OCI-LY7 (cell line): ENCODE measurements around the gene NAA60. TPM values are rescaled to one million over a fixed set of nuclear protein-coding genes. Genes with fewer than 3 reads are reported as not detected.
A peak's percentile ranks its signal among the peaks of the same experiment; 100 is the strongest.
"Not testable (repeated sequence)": the region's sequence is repeated elsewhere in the genome, so short reads cannot be mapped to it uniquely, and the experiment has no call there.

ENCODE experiments used
- BruUV-seq: library from RNA; stranded (reverse); fragments of 400-500 nt; replicated peaks from 2 replicates; lab custom pipeline; 2021; lab: Mats Ljungman, UMichigan
- CTCF ChIA-PET: fragments of 300-600 bp; sonication (Branson Sonifier 250); formaldehyde crosslinking; loops from one replicate; lab custom pipeline; 2022; ENCODE audit warnings: antibody characterized with exemption; ENCODE audit not compliant: unreplicated experiment; lab: Charles Lee
- POLR2A ChIA-PET: fragments of 300-600 bp; sonication (Branson Sonifier 250); formaldehyde crosslinking; loops from one replicate; lab custom pipeline; 2022; ENCODE audit warnings: antibody characterized with exemption; lab: Charles Lee
- DNase-seq: peaks from one replicate; pipeline ENCODE4 v3.0.0-alpha.2; 2015; ENCODE audit warnings: low spot score
- H2AFZ ChIP-seq: fragments of 200-600 bp; sonication (generic), shearing (Covaris generic); 2 replicates; pipeline ENCODE4 v1.6.1; 2014; ENCODE audit warnings: mild to moderate bottlenecking, antibody characterized with exemption, low read length, moderate library complexity
- H3K27ac ChIP-seq: fragments of 200-600 bp; sonication (generic); 2 replicates; pipeline ENCODE4 v1.5.1; 2014; ENCODE audit warnings: mixed run types, low read depth, mild to moderate bottlenecking, moderate library complexity, low read length, inconsistent platforms; ENCODE audit not compliant: poor library complexity, severe bottlenecking
- H3K36me3 ChIP-seq: fragments of 200-600 bp; sonication (generic); 2 replicates; pipeline ENCODE4 v1.6.1; 2014; ENCODE audit warnings: mild to moderate bottlenecking, antibody characterized with exemption, low read length, moderate library complexity, mixed read lengths; ENCODE audit not compliant: insufficient read depth
- H3K4me1 ChIP-seq: fragments of 200-600 bp; sonication (generic); 2 replicates; pipeline ENCODE4 v1.5.1; 2014; ENCODE audit warnings: mild to moderate bottlenecking, low read length; ENCODE audit not compliant: insufficient read depth, poor library complexity, severe bottlenecking
- H3K4me2 ChIP-seq: fragments of 200-600 bp; sonication (generic); 2 replicates; pipeline ENCODE4 v1.6.1; 2014; ENCODE audit warnings: mild to moderate bottlenecking, low read length
- H3K4me3 ChIP-seq: fragments of 200-600 bp; sonication (generic); 2 replicates; pipeline ENCODE4 v1.5.1; 2014; ENCODE audit warnings: mild to moderate bottlenecking, low read depth, low read length; ENCODE audit not compliant: poor library complexity, severe bottlenecking
- H3K79me2 ChIP-seq: fragments of 200-600 bp; sonication (generic); 2 replicates; pipeline ENCODE4 v1.6.1; 2016; ENCODE audit warnings: low read depth, mild to moderate bottlenecking, low read length, moderate library complexity, mixed read lengths; ENCODE audit not compliant: insufficient read depth
- H3K9me2 ChIP-seq: fragments of 200-600 bp; sonication (generic); 2 replicates; pipeline ENCODE4 v1.6.1; 2016; ENCODE audit warnings: mild to moderate bottlenecking, low read length, mixed read lengths; ENCODE audit not compliant: insufficient read depth
- H3K9me3 ChIP-seq: fragments of 200-600 bp; sonication (generic); 2 replicates; pipeline ENCODE4 v1.6.1; 2014; ENCODE audit warnings: mild to moderate bottlenecking, mixed run types, low read length, mixed read lengths
- H4K20me1 ChIP-seq: fragments of 200-600 bp; sonication (generic); 2 replicates; pipeline ENCODE4 v1.6.1; 2014; ENCODE audit warnings: mild to moderate bottlenecking, antibody characterized with exemption, low read length, moderate library complexity, mixed read lengths; ENCODE audit not compliant: insufficient read depth
- EZH2phosphoT487 ChIP-seq: fragments of 200-600 bp; sonication (generic); IDR thresholded peaks from 2 replicates; pipeline ENCODE4 v1.6.1; 2018; ENCODE audit warnings: low read depth, borderline replicate concordance, mild to moderate bottlenecking, mixed run types, antibody characterized with exemption, low read length, moderate library complexity, mixed read lengths
- intact Hi-C: fragments of 100-400 bp; cut with micrococcal nuclease; formaldehyde crosslinking; loops from one replicate; pipeline ENCODE4 v1.10.0; 2022; ENCODE audit not compliant: unreplicated experiment
- total RNA-seq, 2 experiments: library from RNA; depleted of rRNA in 1 of 2; stranded (reverse); fragments of >200 nt in 1 of 2; shearing (Covaris generic) in 1 of 2; gene quantifications; 2 replicates each; pipeline ENCODE4 v1.2.3, GENCODE V29; 2014 to 2022
- TF ChIP-seq, protein P1 (sequence below): fragments of 200-600 bp; sonication (generic); conservative IDR thresholded peaks from 2 replicates; pipeline ENCODE4 v1.5.1; 2014; ENCODE audit warnings: mild to moderate bottlenecking, antibody characterized with exemption, low read length, moderate library complexity, mixed read lengths

The NAA60 gene
- total RNA-seq, 2 experiments from 2014 or later = 24.8 to 40.1 TPM

- Histone ChIP-seq H3K9me2 (no peaks in the 10 kb centered on the region), H2AFZ (no peak overlapping the region), H4K20me1 (no peaks in the 10 kb centered on the region), H3K4me3 (no peak overlapping the region), H3K4me2 (0 out of 2 replicates have a peak overlapping the region, but pooled peaks have one; percentile 29), H3K4me1 (peaks cover 33% of the 10 kb centered on the region), H3K27ac (no peak overlapping the region), H3K36me3 (peaks cover 12% of the 10 kb centered on the region; the same call in 1 of the 2 replicates), H3K79me2 (no peaks in the 10 kb centered on the region), H3K9me3 (no peaks in the 10 kb centered on the region)
- no peak for DNase-seq
- intact Hi-C loops = loop anchor here (2.0 to 5.0 kb wide), 3 partner anchors 61 to 141 kb away; partner anchors contain the start of gene SLX4
- CTCF ChIA-PET = interaction anchor here (1.0 kb wide), 1 partner anchor 15 kb away, joined by 4 read pairs; no protein-coding TSS in a partner anchor
- TF ChIP-seq, protein P1, sequence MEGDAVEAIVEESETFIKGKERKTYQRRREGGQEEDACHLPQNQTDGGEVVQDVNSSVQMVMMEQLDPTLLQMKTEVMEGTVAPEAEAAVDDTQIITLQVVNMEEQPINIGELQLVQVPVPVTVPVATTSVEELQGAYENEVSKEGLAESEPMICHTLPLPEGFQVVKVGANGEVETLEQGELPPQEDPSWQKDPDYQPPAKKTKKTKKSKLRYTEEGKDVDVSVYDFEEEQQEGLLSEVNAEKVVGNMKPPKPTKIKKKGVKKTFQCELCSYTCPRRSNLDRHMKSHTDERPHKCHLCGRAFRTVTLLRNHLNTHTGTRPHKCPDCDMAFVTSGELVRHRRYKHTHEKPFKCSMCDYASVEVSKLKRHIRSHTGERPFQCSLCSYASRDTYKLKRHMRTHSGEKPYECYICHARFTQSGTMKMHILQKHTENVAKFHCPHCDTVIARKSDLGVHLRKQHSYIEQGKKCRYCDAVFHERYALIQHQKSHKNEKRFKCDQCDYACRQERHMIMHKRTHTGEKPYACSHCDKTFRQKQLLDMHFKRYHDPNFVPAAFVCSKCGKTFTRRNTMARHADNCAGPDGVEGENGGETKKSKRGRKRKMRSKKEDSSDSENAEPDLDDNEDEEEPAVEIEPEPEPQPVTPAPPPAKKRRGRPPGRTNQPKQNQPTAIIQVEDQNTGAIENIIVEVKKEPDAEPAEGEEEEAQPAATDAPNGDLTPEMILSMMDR = no peak
- TF ChIP-seq EZH2phosphoT487 = no peak
- no TSS peak for BruUV-seq
- POLR2A ChIA-PET = no interaction called here
These were observed 82.5 kb downstream of the NAA60 start for GRCh38 chr16:3525951-3526350.

- CTCF ChIA-PET = interaction anchor here (0.6 kb wide), 1 partner anchor 92 kb away, joined by 3 read pairs; no protein-coding TSS in a partner anchor
- not testable (repeated sequence) for H3K9me2 ChIP-seq, H2AFZ ChIP-seq, H3K4me2 ChIP-seq, H3K9me3 ChIP-seq, BruUV-seq, H3K4me3 ChIP-seq, H3K27ac ChIP-seq, H3K79me2 ChIP-seq, H4K20me1 ChIP-seq
- intact Hi-C loops = loop anchor here (1.0 to 5.0 kb wide), 4 partner anchors 60 to 140 kb away; partner anchors contain the start of genes DNASE1 and SLX4
- POLR2A ChIA-PET = interaction anchor here (0.6 kb wide), 1 partner anchor 92 kb away, joined by 3 read pairs; no protein-coding TSS in a partner anchor
- TF ChIP-seq, protein P1 = peak; percentile 79
- H3K36me3 ChIP-seq = peaks cover 12% of the 10 kb centered on the region; the same call in 1 of the 2 replicates
- peak; percentile 74 for DNase-seq
- H3K4me1 ChIP-seq = peaks cover 33% of the 10 kb centered on the region
These were observed 83.8 kb downstream of the NAA60 start for GRCh38 chr16:3527216-3527829.

GRCh38 chr16:3528406-3528805 is 84.9 kb downstream of the NAA60 start:
- intact Hi-C loops = loop anchor here (5.0 kb wide), 2 partner anchors 59 to 139 kb away; no protein-coding TSS in a partner anchor
- no TSS peak for BruUV-seq
- H4K20me1 ChIP-seq = no peaks in the 10 kb centered on the region
- DNase-seq = no peak
- no peak overlapping the region for H3K4me3 ChIP-seq
- H2AFZ ChIP-seq = no peak overlapping the region
- POLR2A ChIA-PET = interaction anchor here (0.6 kb wide), 1 partner anchor 27 kb away, joined by 8 read pairs; no protein-coding TSS in a partner anchor
- H3K4me2 ChIP-seq = no peak overlapping the region
- H3K27ac ChIP-seq = peak overlapping the region; percentile 7
- peaks cover 7% of the 10 kb centered on the region for H3K36me3 ChIP-seq
- H3K9me2 ChIP-seq = no peaks in the 10 kb centered on the region
- peaks cover 33% of the 10 kb centered on the region for H3K4me1 ChIP-seq
- CTCF ChIA-PET = no interaction called here
- TF ChIP-seq EZH2phosphoT487 = no peak
- no peaks in the 10 kb centered on the region for H3K9me3 ChIP-seq
- no peaks in the 10 kb centered on the region for H3K79me2 ChIP-seq
